HG03175 (cell line): Measurements from ENCODE around the gene AGR3.

Source experiments
- ATAC-seq: cut with Tn5 transposase; IDR thresholded peaks from one replicate; pipeline ENCODE4 v1.9.1; 2021; ENCODE audit warnings: mild to moderate bottlenecking, moderate library complexity; ENCODE audit not compliant: unreplicated experiment

AGR3 gene

GRCh38 chr7:16838386-16838785 lies 43.4 kb downstream of the AGR3 start:
- no peak for ATAC-seq

DNA sequence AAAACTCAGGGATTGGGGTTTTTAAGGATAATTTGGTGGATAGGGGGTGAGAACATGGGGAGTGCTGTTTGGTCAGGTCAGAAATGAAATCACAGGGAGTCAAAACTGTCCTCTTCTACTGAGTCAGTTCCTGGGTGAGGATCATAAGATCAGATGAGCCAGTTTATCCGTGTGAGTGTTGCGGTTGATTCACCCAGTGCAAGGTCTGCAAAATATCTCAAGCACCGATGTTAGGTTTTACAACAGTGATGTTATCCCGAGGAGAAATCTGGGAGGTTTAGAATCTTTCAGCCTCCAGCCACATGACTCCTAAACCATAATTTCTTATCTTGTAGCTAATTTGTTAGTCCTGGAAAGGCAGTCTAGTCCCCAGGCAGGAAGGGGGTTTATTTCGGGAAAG lies 45.3 kb downstream of the AGR3 start:
- no peak for ATAC-seq

DNA sequence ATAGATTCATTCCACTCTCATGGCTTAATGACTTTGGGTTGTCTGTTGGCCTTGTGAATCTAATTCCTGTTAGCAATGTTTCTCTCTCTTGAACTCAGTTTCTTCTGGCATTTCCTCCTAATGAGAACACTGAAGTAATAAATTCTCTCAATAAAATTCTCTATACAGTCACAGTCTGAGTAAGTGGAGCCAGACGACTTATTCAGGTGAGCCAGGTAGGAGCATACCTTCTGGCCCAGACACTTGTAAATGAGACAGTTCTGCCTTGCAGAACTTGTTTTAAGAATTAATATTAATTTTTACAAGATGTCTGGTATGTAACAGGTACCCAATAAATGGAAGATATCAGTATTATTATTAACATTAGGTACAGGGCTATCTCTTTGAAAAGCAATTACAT lies 48.4 kb downstream of the AGR3 start:
- ATAC-seq, result no peak

DNA sequence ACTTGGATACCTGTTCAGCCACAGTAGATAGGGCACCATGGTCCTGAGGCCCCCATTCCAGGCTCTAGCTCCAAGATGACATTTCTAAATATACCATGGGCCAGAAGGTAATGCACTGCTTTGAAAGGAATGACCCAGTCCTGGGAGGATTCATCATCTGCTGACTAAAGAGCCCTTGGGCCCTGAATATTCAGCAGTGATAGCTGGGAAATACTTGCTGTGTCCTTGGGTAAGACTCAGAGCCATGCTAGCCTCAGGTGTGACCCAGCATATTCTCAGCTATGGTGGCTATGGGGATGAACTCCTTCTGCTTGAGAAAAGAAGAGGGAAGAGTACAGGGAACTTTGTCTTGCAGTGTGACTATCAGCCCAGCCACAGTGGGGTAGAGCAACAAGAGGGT lies 55.7 kb downstream of the AGR3 start:
- ATAC-seq, result no peak

DNA sequence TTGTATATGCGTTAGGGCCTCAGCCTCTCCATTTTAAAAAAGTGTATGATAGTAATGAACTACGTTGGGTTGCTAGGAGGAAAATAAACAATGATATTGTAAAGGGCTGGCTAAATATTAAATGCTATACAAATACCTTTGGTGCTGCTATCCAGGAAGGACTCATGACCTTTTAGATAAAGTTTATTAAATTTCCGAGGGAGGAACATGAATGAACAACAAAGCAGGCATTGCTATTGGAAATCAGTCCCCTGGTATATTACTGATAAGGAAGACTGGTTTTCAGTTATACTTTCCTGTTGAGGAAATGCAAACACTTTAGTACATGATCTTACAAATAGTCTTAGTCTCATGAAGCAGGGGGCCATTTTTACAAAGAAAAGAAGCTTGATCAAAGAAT lies 59.8 kb downstream of the AGR3 start:
- ATAC-seq, result no peak

DNA sequence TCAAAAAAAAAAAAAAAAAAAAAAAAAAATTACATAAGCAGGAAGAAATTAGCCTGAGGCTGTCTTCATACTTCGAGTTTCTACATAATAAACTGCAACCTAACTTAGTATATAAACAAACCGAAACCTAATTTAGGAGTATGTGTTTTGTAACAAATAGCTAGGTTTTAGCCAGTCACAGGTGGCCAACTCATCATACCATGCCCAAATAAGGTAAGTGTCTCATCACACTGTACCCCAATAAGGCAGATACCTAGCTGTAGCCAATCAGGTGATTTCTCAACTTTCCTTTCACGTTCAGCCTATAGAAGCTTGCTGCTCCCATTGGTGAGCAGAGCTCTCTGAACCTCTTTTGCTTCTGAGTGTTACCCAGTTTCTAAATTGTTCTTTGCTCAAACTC lies 63.1 kb downstream of the AGR3 start:
- no peak for ATAC-seq

- ATAC-seq, result no peak
Observed at GRCh38 chr7:16817536-16817935, 64.2 kb downstream of the AGR3 start.

DNA sequence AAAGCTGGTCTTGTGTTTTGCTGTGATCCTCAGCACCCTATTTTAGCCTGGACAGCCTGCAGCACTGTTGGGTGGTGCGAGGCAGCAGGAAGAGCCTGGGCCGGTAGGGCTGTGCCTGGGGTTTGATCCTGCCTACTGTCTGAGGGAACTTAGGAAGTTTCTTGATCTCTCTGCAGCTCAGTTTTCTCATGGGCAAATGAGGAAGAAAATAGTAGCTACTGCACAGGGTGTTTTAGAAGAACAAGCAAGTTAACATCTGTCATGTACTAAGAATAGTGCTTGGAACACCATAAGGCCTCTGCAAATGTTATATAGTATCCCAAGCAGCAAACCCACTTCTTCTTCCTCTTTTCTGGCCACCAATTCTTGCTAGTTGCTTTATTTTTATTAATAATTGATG lies 65.0 kb downstream of the AGR3 start:
- no peak for ATAC-seq

GRCh38 chr7:16815001-16815400 lies 66.8 kb downstream of the AGR3 start:
- no peak for ATAC-seq

- no peak for ATAC-seq
Observed at GRCh38 chr7:16813232-16813616, 68.6 kb downstream of the AGR3 start.

- ATAC-seq, result no peak
Observed at GRCh38 chr7:16812542-16813231, 69.1 kb downstream of the AGR3 start.

DNA sequence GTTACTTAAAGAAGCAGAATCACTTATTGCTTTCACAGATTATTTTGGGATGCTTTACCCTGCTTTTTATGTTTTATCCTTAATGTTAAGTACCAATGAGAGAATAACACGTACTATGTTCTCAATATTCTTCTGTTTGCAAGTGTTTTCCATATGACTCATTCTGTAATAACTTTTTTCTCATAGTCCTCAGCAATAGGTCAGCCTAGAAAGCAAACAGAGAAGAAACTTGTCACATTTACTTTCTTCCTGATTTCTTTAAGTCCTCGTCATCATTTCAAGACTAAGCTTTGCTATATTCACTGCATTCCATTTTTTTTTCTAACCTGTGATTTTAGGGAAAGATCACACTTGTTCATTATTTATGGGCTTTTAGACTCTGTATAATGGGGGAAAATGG lies 70.2 kb downstream of the AGR3 start:
- no peak for ATAC-seq

GRCh38 chr7:16810573-16810972 lies 71.2 kb downstream of the AGR3 start:
- ATAC-seq, result no peak

DNA sequence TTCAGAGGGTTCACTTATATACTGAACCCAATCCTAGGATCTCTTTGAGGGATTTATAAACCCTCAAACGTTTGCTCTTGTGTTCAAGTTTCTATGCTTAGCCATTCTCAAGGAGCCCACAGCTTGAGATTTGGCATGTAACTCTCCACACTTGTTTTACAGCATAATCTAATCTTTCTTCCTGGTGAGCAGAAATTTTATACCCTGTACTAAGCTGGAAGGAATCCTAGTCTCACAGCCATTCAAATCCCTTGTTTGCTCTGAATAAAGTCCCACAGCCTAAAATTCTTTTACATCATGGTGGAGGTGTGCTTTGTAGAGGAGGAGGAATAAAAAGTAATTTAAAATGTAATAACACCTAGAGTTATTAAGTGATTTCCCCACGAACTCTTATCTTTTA lies 71.7 kb downstream of the AGR3 start:
- no peak for ATAC-seq
